Prostate gland (tissue), 2 donors: ENCODE data around the gene ABHD2. TPM values are rescaled to one million over a fixed set of nuclear protein-coding genes. Genes with fewer than 3 reads are reported as not detected.
A peak's percentile ranks its signal among the peaks of the same experiment; 100 is the strongest.

Experiments used
- DNase-seq: peaks from one replicate; pipeline ENCODE4 v3.0.0-alpha.2; 2019; ENCODE audit warnings: low spot score
- H3K27ac ChIP-seq, 2 donors: fragments of 200-600 bp; sonication (generic); 2 replicates each; pipeline ENCODE4 v1.5.1; 2017 to 2019
- H3K27me3 ChIP-seq: fragments of 200-600 bp; sonication (generic); replicated peaks from 2 replicates; pipeline ENCODE4 v1.5.1; 2019; ENCODE audit not compliant: insufficient read depth
- H3K36me3 ChIP-seq, 2 donors: fragments of 200-600 bp; sonication (generic); 1 replicate in 1 of 2; 2 replicates in 1 of 2; pipeline versions ENCODE4 v1.5.1 to v1.8.1; 2017 to 2019
- H3K4me1 ChIP-seq: fragments of 200-600 bp; sonication (generic); replicated peaks from 2 replicates; pipeline ENCODE4 v1.5.1; 2019
- H3K4me3 ChIP-seq, 2 donors: fragments of 200-600 bp; sonication (generic); 2 replicates each; pipeline ENCODE4 v1.5.1; 2017 to 2019
- H3K9me3 ChIP-seq: fragments of 200-600 bp; sonication (generic); 2 replicates; pipeline ENCODE4 v1.5.1; 2017
- POLR2A ChIP-seq: fragments of 450-650 bp; IDR thresholded peaks from one replicate; pipeline ENCODE4 v1.6.1; 2016; ENCODE audit warnings: antibody characterized with exemption, mild to moderate bottlenecking
- POLR2AphosphoS5 ChIP-seq: sonication (generic); formaldehyde crosslinking; IDR thresholded peaks from one replicate; pipeline ENCODE4 v1.6.1; 2017; ENCODE audit warnings: antibody characterized with exemption
- WGBS: methylation state at CpG from one replicate; pipeline ENCODE4 v1.1.5; 2018; 5-methylcytosine and 5-hydroxymethylcytosine counted together
- intact Hi-C: fragments of 100-400 bp; cut with DNase I; formaldehyde crosslinking; loops from one replicate; pipeline ENCODE4 v1.14.2; 2022
- total RNA-seq, 2 donors: library from RNA; depleted of rRNA; stranded (reverse); fragments of >200 nt; gene quantifications; one replicate each; pipeline ENCODE4 v1.1.0, GENCODE V29; 2016
- TF ChIP-seq, protein P1 (sequence below), 4 experiments: fragments of 200-600 bp in 2 of 4; fragments of 450-650 bp in 2 of 4; sonication (generic) in 2 of 4; IDR thresholded peaks; 1 replicate in 3 of 4; 2 replicates in 1 of 4; pipeline ENCODE4 v1.5.1; 2016 to 2019; ENCODE audit warnings: antibody characterized with exemption in 4 of 4, mild to moderate bottlenecking in 2 of 4, moderate library complexity in 2 of 4

ABHD2 gene
- total RNA-seq, 2 donors from 2014 or later, result 111 to 253 TPM

DNA sequence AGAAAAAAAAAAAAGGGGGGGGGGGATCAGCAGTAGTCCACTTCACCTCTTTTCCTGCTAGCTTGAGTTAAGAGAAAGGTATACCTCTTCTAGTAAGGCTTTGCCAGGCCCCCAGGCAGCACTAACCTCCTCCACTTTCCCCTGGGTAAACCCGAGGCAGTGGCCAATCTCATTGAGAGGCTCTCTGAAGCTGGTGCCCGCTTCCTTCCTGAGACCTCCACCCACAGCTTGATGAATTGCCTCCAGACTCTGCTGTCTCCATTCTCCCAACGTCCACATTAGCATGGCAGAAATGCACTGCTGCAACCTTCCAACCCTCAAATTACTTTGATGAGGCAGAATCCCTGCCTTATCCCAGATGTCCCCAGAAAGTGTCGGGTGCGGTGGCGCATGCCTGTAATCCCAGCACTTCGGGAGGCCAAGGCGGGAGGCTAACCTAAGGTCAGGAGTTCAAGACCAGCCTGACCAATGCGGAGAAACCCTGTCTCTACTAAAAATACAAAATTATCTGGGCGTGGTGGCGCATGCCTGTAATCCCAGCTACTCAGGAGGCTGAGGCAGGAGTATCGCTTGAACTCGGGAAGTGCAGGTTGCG is 117.8 kb downstream of the ABHD2 start:
- 76% methylated on average over 14 of the region's 14 CpGs for WGBS
- peaks cover 8% of the 10 kb centered on the region for H3K4me1 ChIP-seq
- no peak overlapping the region for H3K4me3 ChIP-seq
- H3K27me3 ChIP-seq, result no peaks in the 10 kb centered on the region
- intact Hi-C loops, result loop anchor here (5.0 kb wide), 1 partner anchor 36 kb away; the partner anchor contains the start of gene FANCI
- TF ChIP-seq, protein P1, sequence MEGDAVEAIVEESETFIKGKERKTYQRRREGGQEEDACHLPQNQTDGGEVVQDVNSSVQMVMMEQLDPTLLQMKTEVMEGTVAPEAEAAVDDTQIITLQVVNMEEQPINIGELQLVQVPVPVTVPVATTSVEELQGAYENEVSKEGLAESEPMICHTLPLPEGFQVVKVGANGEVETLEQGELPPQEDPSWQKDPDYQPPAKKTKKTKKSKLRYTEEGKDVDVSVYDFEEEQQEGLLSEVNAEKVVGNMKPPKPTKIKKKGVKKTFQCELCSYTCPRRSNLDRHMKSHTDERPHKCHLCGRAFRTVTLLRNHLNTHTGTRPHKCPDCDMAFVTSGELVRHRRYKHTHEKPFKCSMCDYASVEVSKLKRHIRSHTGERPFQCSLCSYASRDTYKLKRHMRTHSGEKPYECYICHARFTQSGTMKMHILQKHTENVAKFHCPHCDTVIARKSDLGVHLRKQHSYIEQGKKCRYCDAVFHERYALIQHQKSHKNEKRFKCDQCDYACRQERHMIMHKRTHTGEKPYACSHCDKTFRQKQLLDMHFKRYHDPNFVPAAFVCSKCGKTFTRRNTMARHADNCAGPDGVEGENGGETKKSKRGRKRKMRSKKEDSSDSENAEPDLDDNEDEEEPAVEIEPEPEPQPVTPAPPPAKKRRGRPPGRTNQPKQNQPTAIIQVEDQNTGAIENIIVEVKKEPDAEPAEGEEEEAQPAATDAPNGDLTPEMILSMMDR (IDR thresholded peaks at IDR 0.05), result no peak
- TF ChIP-seq POLR2A, result no peak
- H3K27ac ChIP-seq, result no peak overlapping the region
- no peaks in the 10 kb centered on the region for H3K9me3 ChIP-seq
- DNase-seq, result no peak
- no peaks in the 10 kb centered on the region for H3K36me3 ChIP-seq

DNA sequence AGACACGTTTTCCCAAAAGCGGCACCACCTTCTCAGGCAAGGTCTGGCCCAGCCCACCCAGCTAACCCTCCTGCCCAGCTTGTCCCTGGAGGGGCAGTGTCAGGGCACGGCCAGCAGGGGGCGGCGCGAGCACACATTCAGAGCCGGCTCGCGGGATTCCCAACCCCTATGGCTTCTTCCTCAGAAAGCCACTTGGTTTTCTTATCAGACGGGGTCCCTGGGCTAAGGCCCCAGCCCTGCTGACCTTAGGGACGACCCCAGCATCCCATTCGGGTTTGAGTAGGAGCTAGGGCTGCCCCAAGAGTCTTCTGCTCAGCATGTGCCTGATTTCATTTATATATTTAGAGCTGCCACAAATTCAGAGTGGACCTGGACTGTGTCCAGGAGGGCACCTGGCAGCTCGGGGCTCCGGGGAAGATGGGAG is 118.7 kb downstream of the ABHD2 start:
- no peak for TF ChIP-seq POLR2A
- TF ChIP-seq POLR2AphosphoS5, result peak; percentile 42
- TF ChIP-seq, protein P1 (IDR thresholded peaks at IDR 0.05), result peak; percentile 91 to 97 (median 92)
- H3K27ac ChIP-seq, result no peak overlapping the region
- H3K36me3 ChIP-seq, result no peaks in the 10 kb centered on the region
- H3K27me3 ChIP-seq, result no peaks in the 10 kb centered on the region
- DNase-seq, result peak; percentile 73
- H3K4me1 ChIP-seq, result peaks cover 8% of the 10 kb centered on the region
- H3K9me3 ChIP-seq, result no peaks in the 10 kb centered on the region
- under 1% methylated on average over 14 of the region's 14 CpGs for WGBS
- intact Hi-C loops, result loop anchor here (5.0 kb wide), 1 partner anchor 35 kb away; the partner anchor contains the start of gene FANCI
- no peak overlapping the region for H3K4me3 ChIP-seq

DNA sequence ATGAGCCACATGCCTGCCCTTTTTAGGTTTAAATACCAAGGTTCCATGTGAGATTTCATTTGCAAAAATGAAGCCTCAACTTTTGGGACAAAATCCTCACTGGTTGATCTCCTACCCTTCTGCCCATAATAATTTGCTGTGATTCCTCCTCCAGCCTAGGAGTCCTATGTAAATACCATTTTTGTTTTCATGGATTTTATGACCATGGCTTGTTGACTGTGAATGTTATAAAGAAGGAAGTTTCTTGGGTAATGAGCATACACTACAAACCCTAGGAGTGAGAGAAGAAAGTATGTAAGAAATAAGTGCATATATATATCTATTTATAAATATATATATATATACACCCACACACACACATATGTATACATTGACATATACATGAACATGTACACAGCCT is 120.0 kb downstream of the ABHD2 start:
- no peak for DNase-seq
- peak; percentile 46 for TF ChIP-seq POLR2AphosphoS5
- TF ChIP-seq, protein P1 (IDR thresholded peaks at IDR 0.05), result no peak
- TF ChIP-seq POLR2A, result no peak
- Histone ChIP-seq H3K9me3 (no peaks in the 10 kb centered on the region), H3K4me3 (no peak overlapping the region), H3K36me3 (no peaks in the 10 kb centered on the region), H3K27me3 (no peaks in the 10 kb centered on the region), H3K27ac (peak overlapping the region; percentile 6 to 51), H3K4me1 (peaks cover 8% of the 10 kb centered on the region)
- intact Hi-C loops, result loop anchor here (5.0 kb wide), 1 partner anchor 34 kb away; the partner anchor contains the start of gene FANCI

DNA sequence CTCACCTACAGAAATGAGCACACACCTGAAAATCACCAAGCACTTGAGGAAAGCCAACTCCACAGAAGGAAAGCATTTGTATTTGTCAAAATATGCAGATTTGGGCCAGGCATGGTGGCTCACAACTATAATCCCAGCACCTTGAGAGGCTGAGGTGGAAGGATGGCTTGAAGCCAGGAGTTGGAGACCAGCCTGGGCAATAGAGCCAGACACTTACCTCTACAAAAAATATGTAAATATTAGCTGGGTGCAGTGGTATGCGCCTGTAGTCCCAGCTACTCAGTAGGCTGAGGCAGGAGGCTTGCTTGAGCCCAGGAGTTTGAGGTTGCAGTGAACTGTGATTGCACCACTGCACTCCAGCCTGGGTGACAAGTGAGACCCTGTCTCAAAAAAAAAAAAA is 120.8 kb downstream of the ABHD2 start:
- H3K4me3 ChIP-seq, result no peak overlapping the region
- 36% methylated on average over 1 of the region's 1 CpG for WGBS
- H3K27ac ChIP-seq, result peak overlapping the region; percentile 6 to 51
- H3K36me3 ChIP-seq, result no peaks in the 10 kb centered on the region
- intact Hi-C loops, result loop anchor here (5.0 kb wide), 1 partner anchor 33 kb away; the partner anchor contains the start of gene FANCI
- peak; percentile 24 for DNase-seq
- H3K4me1 ChIP-seq, result peaks cover 8% of the 10 kb centered on the region
- H3K9me3 ChIP-seq, result no peaks in the 10 kb centered on the region
- TF ChIP-seq POLR2A, result no peak
- TF ChIP-seq POLR2AphosphoS5, result no peak
- TF ChIP-seq, protein P1 (IDR thresholded peaks at IDR 0.05), result no peak
- H3K27me3 ChIP-seq, result no peaks in the 10 kb centered on the region

DNA sequence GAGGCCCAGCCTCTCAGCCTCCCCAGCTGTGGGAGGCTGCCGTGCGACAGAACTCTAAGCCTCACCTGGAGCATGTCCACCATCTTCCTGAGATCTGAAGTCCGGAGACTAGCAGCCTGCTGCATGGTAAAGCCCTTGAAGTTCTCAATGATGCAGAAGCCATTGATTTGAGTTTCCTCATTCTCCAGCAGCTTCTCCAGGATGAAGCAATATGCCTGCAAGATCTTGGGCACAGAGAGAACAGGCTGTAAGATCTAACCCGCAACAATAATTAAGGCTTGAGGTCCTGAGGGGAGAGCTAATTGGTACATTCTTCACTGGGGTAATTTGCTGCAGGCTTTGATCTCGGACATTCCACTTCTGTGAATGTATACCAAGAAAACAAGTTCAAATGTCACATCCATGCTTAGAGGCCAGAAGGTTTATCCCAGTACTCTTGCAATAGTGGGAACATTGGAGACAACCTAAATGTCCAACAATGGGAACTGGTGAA is 123.5 kb downstream of the ABHD2 start:
- no peak overlapping the region for H3K27ac ChIP-seq
- no peak for DNase-seq
- WGBS, result 75% methylated on average over 5 of the region's 5 CpGs
- H3K9me3 ChIP-seq, result no peaks in the 10 kb centered on the region
- peaks cover 8% of the 10 kb centered on the region for H3K4me1 ChIP-seq
- intact Hi-C loops, result no loop called here
- TF ChIP-seq, protein P1 (IDR thresholded peaks at IDR 0.05), result no peak
- TF ChIP-seq POLR2A, result no peak
- no peak for TF ChIP-seq POLR2AphosphoS5
- H3K4me3 ChIP-seq, result no peak overlapping the region
- H3K36me3 ChIP-seq, result no peaks in the 10 kb centered on the region
- H3K27me3 ChIP-seq, result no peaks in the 10 kb centered on the region
